ENCODE results near the gene CABLES2.
A peak's percentile ranks its signal among the peaks of the same experiment; 100 is the strongest.

Gene CABLES2

GRCh38 chr20:62350098-62350628, 56.9 kb downstream of the CABLES2 start:
- CTCF ChIA-PET = interaction anchor here (0.6 to 4.7 kb wide), 11 partner anchors 11 to 458 kb away, joined by 3 to 35 read pairs (median 5); no protein-coding TSS in a partner anchor
- peak overlapping the region; percentile 100 for H3K27ac ChIP-seq
- POLR2A ChIA-PET (ENCODE audit: low non-redundant PET) = interaction anchor here (0.8 to 4.9 kb wide), 10 partner anchors 9 to 38 kb away, joined by 3 to 41 read pairs (median 4); partner anchors contain the start of genes LAMA5 and RPS21
- peak; percentile 97 for DNase-seq (ENCODE audit: low spot score)
- no peak for TF ChIP-seq CTCF (conservative IDR thresholded peaks at IDR 0.05; ENCODE audit: low read depth)

GRCh38 chr20:62349556-62350097, 57.5 kb downstream of the CABLES2 start:
- CTCF ChIA-PET = interaction anchor here (0.6 to 4.7 kb wide), 7 partner anchors 12 to 459 kb away, joined by 3 to 35 read pairs (median 3); no protein-coding TSS in a partner anchor

GRCh38 chr20:62348604-62349003, 58.5 kb downstream of the CABLES2 start:
- DNase-seq (ENCODE audit: low spot score) = no peak
- no peak for TF ChIP-seq CTCF (conservative IDR thresholded peaks at IDR 0.05; ENCODE audit: low read depth)
- CTCF ChIA-PET = interaction anchor here (0.5 kb wide), 1 partner anchor 22 kb away, joined by 3 read pairs; no protein-coding TSS in a partner anchor
- peak overlapping the region; percentile 61 for H3K27ac ChIP-seq
- POLR2A ChIA-PET (ENCODE audit: low non-redundant PET) = no interaction called here

More at GRCh38 chr20:62349556-62350097, 57.5 kb downstream of the CABLES2 start:
- POLR2A ChIA-PET (ENCODE audit: low non-redundant PET) = interaction anchor here (0.8 to 4.9 kb wide), 9 partner anchors 10 to 39 kb away, joined by 3 to 41 read pairs (median 4); partner anchors contain the start of genes LAMA5 and RPS21
- peak overlapping the region; percentile 100 for H3K27ac ChIP-seq
- no peak for DNase-seq (ENCODE audit: low spot score)
- TF ChIP-seq CTCF (conservative IDR thresholded peaks at IDR 0.05; ENCODE audit: low read depth) = no peak

GRCh38 chr20:62347445-62347844, 59.6 kb downstream of the CABLES2 start:
- ChIA-PET POLR2A (ENCODE audit: low non-redundant PET) (no interaction called here), CTCF (no interaction called here)
- peak overlapping the region; percentile 61 for H3K27ac ChIP-seq
- TF ChIP-seq CTCF (conservative IDR thresholded peaks at IDR 0.05; ENCODE audit: low read depth) = no peak
- no peak for DNase-seq (ENCODE audit: low spot score)

- ChIA-PET POLR2A (ENCODE audit: low non-redundant PET) (no interaction called here), CTCF (interaction anchor here (0.6 kb wide), 1 partner anchor 15 kb away, joined by 3 read pairs; no protein-coding TSS in a partner anchor)
- no peak for TF ChIP-seq CTCF (conservative IDR thresholded peaks at IDR 0.05; ENCODE audit: low read depth)
- no peak for DNase-seq (ENCODE audit: low spot score)
- peak overlapping the region; percentile 61 for H3K27ac ChIP-seq
Measured at GRCh38 chr20:62347151-62347404, 60.0 kb downstream of the CABLES2 start.

- DNase-seq (ENCODE audit: low spot score) = no peak
- TF ChIP-seq CTCF (conservative IDR thresholded peaks at IDR 0.05; ENCODE audit: low read depth) = no peak
- POLR2A ChIA-PET (ENCODE audit: low non-redundant PET) = no interaction called here
- CTCF ChIA-PET = interaction anchor here (0.6 to 0.8 kb wide), 4 partner anchors 15 to 36 kb away, joined by 3 to 7 read pairs (median 4); no protein-coding TSS in a partner anchor
- peak overlapping the region; percentile 61 for H3K27ac ChIP-seq
Measured at GRCh38 chr20:62346398-62347150, 60.5 kb downstream of the CABLES2 start.

All from RWPE1 (cell line).